NCI-H1694 treated with DMSO at 0.1 percent for 48 hours (cell line): ENCODE measurements around the gene ACHE.

Experiments used
- DNase-seq: peaks from one replicate; lab custom pipeline; 2025; lab: John Stamatoyannopoulos, UW

ACHE gene

DNA sequence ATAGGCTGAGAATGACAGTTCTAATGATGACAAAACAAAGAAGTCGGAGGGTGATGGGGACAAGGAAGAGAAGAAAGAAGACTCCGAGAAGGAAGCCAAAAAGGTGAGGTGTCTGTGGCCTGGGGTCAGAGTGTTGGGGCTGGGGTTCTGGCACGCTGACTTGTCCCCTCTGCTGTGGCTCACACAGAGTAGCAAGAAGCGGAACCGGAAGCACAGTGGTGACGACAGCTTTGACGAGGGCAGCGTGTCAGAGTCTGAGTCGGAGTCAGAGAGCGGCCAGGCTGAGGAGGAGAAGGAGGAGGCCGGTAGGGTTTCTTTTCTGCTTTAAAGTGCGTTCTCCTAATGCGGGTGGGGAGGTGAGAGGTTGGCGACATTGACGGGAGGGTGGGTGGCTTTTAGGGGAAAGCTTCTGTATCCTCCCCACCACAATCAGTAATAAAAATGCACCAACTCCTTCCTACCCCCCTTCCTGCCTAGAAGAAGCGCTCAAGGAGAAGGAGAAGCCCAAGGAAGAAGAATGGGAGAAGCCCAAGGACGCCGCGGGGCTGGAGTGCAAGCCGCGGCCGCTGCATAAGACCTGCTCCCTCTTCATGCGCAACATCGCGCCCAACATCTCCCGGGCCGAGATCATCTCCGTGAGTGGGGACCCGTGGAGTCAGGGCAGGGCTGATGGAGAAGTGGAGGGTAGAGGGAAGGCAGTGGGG lies 10.8 kb downstream of the ACHE start:
- DNase-seq: no peak

DNA sequence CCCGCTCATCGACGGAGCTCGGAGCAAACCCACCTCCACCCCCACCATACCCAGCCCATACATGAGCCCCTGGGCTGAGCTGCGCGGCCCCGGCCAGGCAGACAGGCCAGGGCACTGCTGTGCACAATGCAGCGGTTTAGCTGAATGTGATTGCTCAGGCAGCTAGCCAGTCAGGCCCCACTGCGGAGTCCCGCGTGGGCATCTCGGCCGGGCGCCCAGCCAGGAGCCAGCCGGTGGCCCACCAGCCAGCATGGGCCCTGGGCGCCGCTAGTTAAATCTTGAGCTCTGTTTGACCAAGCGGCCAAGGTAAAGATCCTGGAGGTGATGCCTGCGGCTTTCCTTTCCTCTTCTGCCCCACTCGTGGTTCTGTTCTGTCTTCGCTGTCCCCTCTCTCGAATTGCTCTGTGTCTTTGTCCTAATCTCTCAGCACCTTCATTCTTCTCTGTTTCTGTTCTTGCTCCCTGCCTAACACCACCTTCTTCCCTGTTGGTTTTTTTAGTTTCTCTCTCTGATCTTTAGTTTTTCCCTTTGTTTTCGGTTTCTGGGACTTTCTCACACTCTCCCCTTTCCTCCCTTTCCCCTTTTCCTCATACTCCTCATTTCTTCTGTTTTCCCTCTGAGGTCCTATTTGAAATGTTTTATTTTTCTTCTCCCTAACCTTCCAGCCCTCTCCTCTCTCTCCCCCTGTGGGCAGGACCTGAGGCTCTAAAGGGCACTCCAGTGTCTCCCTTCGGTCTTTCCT lies 12.7 kb downstream of the ACHE start:
- DNase-seq: no peak

DNA sequence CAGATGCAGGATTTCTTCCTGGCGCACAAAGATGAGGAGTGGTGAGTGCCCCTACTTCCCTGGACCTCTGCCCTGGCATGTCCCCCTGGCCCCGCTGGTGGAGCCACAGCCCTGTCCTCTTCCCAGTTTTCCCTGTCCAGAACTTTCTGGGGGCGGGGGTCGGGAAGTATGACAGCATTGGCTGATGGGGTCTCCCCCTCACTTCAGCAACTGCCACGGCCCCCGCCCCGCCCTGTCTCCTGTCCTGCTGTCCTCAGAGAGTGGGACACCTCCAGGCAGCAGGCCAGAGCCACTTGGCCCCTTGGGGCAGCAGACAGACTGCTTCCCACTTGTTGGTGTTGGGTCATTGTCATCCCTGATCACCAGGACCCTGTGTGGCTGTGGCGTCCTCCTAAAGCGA lies 13.5 kb downstream of the ACHE start:
- DNase-seq: no peak

DNA sequence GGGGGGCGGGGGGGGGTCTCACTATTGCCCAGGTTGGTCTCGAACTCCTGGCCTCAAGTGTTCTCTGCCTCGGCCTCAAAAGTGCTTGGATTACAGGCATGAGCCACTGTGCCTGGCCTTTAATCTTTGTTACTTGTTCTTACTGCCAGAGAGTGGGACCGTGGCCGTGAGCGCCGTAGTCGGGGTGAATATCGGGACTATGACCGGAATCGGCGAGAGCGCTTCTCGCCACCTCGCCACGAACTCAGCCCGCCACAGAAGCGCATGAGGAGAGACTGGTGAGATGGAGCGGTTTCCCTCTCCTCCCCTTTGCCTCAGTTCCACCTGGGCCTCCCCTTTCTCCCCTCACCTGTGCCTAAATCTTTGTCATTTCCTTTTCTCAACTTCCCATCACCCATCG lies 14.6 kb downstream of the ACHE start:
- DNase-seq: no peak

DNA sequence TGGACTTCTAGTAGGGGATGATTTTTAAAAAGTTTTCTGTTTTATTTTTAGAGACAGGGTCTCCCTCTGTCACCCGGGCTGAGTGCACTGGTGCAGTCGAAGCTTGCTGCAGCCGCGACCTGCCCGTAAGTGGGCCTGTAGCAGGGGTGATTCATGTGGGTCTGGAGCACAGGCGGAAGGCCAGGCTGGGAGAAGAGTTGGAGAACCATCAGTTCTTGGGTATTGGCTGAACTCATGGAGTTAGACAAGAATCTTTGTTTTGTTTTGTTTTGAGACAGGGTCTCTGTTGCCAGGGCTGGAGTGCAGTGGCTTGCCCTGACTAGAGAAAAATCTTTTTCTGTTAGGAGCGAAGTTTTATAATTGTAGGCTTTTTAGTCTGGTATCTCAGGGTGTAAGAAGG lies 15.0 kb downstream of the ACHE start:
- DNase-seq: no peak

DNA sequence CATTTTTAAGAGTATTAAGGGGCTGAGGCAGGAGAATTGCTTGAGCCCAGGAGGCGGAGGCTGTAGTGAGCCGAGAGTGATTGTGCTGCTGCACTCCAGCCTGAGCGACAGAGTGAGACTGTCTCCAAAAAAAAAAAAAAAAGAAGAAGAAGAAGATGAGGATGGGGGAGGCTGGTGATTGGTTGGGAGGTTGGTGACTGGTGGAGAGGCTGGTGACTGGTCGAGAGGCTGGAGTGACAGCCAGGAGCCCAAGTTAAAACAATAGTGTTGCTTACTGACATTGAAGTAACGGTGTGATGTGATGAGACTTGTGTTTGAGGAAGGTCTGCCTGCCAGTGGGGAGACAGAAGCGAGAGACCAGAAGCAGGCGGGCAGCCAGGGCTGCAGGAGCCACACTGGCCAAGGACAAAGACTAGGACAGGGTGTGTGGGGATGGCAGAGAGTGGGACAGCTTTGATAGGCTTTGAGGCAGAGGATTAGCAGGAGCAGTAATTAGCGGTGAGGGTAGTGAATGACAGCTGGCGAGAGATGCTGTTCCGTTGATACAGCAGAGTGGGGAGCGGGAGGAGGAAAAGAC lies 15.9 kb downstream of the ACHE start:
- no peak for DNase-seq

DNA sequence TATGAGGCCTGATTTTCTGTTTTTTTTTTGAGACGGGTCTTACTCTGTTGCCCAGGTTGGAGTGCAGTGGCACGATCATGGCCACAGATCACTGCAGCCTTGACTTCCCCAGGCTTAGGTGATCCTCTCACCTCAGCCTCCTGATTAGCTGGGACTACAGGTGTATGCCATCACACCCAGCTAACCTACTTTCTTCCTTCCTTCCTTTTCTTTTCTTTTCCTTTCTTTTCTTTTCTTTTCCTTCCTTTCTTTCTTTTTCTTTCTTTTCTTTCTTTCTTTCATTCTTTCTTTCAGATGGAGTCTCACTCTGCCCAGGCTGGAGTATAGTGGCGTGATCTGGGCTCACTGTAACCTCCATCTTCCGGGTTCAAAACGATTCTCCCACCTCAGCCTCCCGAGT lies 17.0 kb downstream of the ACHE start:
- DNase-seq: no peak

DNA sequence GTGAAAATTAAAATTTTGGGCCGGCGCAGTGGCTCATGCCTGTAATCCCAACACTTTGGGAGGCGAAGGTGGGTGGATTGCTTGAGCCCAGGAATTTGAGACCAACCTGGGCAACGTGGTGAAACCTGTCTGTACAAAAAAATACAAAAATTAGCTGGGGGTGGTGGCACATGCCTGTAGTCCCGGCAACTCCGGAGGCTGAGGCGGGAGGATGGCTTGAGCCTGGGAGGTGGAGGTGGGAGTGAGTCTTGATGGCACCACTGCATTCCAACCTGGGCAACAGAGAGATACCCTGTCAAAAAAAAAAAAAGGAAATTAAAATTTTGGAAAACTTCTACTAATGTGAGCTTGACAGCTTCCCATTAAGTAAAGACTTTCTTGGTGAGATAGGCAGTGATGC lies 17.7 kb downstream of the ACHE start:
- DNase-seq: no peak

DNA sequence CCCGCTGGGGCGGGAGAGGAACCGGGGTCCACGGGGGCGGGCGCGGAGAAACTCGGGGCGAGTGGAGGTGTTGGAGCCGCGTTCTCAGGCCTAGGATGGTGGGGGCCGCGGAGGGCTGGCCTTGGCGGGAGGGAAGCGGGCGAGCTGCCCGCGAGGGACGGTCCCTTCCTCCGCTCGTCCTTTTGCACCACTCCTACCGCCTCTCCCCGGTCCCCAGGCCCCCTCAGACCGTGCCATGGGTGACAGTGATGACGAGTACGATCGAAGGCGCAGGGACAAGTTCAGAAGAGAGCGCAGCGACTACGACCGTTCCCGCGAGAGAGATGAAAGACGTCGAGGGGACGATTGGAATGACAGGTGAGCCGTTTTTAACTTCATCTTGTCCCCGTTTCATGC lies 20.3 kb downstream of the ACHE start:
- no peak for DNase-seq

DNA sequence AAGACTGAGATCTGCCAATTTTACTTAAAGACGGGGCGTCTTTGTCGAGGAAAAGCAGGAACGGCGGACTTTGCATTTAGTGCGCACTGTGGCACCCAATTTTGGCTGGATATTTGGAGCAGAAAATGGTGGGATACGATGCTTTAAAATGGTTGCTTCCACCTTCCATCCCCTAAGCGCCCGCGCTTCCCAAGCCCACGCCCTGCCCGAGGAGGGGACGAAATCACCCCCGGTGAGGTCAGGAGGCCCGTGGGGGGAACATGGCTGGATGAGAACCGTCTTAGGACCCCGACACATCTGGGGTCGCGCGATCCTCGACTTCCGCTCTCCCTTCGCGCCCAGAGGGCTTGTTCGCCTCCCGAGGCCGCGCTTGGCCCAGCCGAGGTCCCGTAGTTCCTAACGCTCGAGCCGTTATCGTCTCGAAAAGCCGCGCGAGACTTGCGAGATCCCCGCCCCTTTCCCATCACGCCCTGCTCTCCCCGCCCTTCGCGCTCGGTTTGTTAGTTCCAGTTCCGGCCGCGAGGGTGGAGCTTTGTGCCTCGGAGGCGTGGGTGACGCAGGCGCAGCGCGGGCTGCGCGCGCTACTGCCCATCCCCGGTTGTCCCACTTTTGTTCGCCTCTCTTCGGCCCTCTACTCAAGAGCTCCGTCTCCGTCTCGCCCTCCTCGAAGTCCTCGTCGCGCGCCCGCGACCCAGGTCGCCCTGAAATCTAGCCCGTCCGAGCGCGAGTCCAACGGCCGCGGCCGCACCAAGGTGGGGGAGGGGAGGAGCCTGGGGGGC lies 20.9 kb downstream of the ACHE start, which contains the start of gene SRRT:
Gene SRRT, plus strand, starts transcription at position 527 of the 779 bp plus-strand sequence. CDS start 488 bp downstream, outside the sequence.
- DNase-seq: peak; percentile 96

DNA sequence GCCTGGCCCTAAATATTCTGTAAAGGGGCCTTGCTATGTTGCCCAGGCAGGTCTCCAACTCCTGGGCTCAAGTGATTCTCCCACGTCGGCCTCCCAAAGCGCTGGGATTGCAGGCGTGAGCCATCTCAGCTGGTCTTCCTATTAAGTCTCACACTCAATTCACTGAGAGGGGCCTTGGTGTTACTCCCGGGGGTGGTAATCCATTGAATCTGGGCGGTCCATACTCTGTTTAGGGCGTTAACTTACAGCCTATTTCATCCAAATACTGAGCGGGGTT lies 21.4 kb downstream of the ACHE start:
- no peak for DNase-seq

DNA sequence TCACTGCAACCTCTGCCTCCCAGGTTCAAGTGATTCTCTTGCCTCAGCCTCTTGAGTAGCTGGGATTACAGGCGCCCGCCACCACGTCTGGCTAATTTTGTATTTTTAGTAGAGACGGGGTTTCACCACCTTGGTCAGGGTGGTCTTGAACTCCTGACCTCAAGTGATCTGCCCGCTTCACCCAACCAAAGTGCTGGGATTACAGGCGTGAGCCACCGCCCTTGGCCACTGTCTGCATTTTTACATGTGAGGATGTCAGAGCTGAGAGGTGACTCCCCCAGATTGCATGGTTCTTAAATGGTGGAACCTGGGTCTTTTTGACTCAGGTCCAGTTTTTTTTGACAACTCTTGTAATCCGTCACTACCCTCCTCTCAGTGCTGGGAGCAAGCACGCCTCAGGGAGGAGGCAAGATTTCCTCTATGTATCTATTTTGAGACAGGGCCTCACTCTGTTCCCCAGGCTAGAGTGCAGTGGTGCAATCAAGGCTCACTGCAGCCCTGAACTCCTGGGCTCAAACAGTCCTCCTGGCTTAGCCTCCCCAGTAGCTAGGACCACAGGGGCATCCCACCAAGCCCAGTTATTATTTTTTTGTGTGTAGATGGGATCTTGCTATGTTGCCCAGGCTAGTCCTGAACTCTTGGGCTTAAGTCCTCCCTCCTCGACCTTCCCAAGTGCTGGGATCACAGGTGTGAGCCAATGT lies 21.9 kb downstream of the ACHE start:
- DNase-seq: no peak

DNA sequence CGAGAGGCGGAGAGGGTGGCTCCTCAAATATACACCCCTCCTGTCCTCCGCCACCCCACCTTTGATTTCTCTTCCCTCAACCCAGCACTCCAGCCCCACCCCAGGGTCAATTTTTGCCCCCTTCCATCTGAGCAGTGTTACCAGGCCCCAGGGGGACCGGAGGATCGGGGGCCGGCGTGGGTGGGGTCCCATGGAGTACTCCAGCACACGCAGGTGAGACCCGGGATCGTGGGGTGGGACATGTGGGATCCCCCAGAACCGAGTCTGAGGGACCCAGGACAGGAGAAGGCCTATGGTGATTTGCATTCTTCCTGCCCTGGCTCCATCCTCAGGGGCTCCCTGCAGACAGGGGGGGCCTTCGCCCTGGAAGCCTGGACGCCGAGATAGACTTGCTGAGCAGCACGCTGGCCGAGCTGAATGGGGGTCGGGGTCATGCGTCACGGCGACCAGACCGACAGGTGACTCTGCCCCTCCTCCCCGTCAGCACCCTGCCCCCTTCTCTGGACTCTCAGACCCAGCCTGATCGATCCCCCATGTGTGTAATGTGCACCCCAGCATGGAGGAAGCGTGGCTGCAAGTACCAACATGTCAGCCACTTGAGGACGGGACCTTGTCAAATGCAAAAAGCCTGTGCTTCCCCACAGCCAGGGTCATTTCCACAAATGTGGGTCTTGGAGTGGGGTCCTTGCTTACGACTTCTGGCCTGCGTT lies 27.8 kb downstream of the ACHE start:
- DNase-seq: no peak

DNA sequence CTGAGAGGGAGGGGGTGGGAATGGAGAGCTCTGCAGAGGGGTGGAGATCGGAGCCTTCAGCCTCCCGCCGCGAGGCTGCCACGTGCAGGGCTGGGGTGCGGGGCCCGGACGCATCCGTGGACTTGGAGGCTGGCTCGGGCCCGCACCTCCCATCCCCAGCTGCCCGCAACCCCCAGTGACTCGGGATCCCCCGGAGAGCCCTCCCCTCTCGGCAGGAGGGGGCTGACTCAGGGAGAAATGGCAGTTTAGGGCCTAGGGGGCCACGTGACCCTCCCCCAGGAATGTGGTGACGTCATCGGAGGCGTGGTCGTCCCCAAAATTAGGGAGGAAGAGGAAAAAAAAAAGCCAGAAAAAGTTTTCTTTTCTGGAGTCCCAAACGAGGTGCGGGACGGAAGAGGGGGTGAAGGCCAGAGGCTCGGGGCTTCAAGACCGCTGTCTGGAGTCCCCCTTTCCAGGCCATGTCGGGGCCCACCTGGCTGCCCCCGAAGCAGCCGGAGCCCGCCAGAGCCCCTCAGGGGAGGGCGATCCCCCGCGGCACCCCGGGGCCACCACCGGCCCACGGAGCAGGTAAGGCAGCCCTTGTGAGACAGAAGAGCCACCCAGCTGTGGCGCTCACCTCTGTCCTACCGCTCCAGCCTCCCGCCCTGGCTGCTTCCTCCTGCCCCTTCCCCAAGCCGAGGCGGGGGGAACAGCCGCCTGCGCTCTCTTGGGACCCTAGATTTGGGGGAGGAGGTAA lies 28.5 kb downstream of the ACHE start, which contains the start of gene TRIP6:
Gene TRIP6, plus strand, starts transcription at position 348 of the 736 bp plus-strand sequence. Its CDS starts 111 bp downstream, at position 459.
- DNase-seq: no peak

DNA sequence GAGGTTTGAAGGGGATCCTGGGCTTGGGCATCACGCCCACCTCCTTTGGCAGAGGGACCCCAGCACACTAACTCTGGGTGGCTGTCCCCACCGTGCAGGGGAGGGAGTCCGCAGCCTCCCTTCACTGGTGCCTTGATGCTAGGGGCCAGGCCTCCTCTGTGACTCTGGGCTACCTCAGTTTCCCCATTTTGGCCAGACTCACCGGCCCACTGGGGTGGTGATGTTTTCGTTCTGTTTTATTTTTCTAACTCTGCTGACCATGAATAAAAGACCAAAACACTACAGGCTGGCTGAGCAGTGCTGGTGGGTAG lies 29.0 kb downstream of the ACHE start:
- DNase-seq: no peak

DNA sequence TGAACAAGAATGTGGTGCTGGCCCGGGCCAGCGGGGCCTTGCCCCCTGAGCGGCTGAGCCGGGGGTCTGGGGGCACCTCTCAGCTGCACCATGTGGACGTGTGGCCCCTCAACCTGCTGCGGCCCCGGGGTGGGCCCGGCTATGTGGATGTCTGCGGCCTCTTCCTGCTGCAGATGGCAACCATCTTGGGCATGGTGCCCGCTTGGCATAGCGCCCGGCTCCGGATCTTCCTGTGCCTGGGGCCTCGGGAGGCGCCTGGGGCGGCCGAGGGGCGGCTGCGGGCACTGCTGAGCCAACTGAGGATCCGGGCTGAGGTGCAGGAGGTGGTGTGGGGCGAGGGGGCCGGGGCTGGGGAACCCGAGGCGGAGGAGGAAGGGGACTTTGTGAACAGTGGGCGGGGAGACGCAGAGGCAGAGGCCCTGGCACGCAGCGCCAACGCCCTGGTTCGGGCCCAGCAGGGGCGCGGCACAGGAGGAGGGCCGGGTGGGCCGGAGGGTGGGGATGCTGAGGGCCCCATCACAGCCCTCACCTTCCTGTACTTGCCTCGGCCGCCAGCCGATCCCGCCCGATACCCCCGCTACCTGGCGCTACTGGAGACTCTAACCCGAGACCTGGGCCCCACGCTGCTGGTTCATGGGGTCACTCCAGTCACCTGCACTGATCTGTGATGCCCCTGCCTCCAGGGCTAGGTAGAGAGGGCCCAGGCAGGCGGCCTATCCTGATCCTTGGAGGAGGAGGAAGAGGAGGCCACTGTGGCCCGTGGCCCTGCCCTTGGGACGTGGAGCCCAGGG lies 29.6 kb downstream of the ACHE start:
- peak; percentile 39 for DNase-seq

DNA sequence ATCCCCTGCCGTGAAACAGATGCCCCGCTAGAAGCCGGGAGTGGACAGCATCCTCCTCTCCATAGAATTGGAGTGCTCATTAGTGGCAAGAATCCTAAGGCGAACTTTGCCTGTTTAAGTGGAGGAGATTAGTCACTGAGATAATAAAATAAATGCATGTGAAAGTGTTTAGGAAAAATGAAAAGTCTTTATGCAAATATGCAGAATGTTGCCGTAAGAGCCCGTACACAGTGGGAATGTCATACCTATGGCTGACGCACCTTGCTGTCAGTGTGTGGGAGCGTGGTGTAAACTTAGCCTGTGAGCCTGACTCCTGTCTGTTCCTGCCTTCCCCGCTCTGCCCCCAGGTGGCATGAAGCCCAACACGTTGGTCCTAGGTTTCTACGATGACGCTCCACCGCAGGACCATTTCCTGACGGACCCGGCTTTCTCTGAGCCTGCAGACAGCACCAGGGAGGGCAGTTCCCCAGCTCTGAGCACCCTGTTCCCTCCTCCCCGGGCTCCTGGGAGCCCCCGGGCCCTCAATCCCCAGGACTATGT lies 30.2 kb downstream of the ACHE start:
- DNase-seq: no peak

DNA sequence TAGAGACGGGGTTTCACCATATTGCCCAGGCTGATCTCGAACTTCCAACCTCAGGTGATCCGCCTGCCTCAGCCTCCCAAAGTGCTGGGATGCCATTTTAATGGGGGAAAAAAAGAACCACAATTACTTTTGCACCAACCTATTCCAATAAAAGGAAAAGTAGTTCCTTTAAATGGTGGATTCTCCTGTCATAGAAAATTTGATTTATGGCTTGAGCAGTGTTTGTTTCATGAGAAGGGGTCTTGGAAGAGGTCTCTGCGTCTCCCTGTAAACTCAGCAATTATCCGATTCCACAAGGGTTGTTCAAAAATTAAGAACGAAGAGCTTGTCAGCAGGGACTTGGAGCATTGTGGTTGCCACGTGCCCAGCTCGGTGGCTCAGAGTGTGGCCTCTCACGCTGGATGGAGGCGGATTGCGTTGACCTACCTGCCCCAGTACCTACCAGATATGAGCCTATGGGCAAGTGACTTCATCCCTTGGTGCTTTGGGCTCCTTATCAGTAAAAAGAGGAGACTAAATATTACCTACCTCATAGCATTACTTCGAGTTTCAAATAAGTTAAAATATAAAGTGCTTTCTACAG lies 31.3 kb downstream of the ACHE start:
- no peak for DNase-seq

DNA sequence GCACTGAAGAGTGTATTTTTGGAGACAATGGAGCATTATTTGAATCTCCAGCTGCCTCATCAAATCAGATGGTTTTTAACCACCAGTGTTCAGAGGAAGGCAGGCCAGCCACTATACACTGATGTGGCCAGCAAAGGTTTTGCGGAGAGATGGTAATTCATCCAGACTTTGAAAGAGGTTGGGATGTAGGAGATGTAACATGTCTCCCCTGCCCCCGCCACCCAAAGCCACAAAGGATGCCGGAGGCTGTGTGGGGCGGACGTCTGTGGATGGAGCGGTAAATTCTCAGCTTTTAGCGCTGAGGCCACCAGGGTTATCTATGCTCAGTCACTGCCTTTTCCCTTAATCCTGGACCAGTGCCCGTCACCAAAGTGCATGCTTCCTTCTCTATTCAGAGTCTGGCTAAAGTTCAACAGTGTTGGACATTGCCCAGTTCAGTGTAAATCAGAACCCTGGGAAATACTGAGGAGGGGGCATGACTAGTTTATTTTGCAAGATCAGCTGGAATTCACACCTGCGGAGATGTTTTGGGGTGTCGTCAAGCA lies 32.2 kb downstream of the ACHE start:
- no peak for DNase-seq
